Uterus (tissue), 4 donors: Measurements from ENCODE around the gene PLA2G3. TPM values are rescaled to one million over a fixed set of nuclear protein-coding genes. Genes with fewer than 3 reads are reported as not detected.

Experiments
- DNase-seq, 2 donors: peaks; one replicate each; pipeline ENCODE4 v3.0.0-alpha.2; 2019 to 2020
- H3K27ac ChIP-seq, 2 donors: fragments of 200-600 bp; sonication (generic); 1 replicate in 1 of 2; 2 replicates in 1 of 2; pipeline ENCODE4 v1.5.1; 2016 to 2018
- H3K27me3 ChIP-seq, 2 donors: fragments of 200-600 bp; sonication (generic); one replicate each; pipeline ENCODE4 v1.5.1; 2018 to 2019; ENCODE audit warnings: control low read depth in 1 of 2
- H3K36me3 ChIP-seq, 2 donors: fragments of 200-600 bp; sonication (generic); one replicate each; pipeline ENCODE4 v1.5.1; 2019; ENCODE audit warnings: control low read depth in 1 of 2
- H3K4me1 ChIP-seq, 2 donors: fragments of 200-600 bp; sonication (generic); one replicate each; pipeline ENCODE4 v1.5.1; 2018 to 2019; ENCODE audit warnings: control low read depth in 1 of 2
- H3K4me3 ChIP-seq, 2 donors: fragments of 200-600 bp; sonication (generic); 1 replicate in 1 of 2; 2 replicates in 1 of 2; pipeline ENCODE4 v1.5.1; 2018 to 2019; ENCODE audit warnings: mild to moderate bottlenecking in 1 of 2
- H3K9me3 ChIP-seq, 2 donors: fragments of 200-600 bp; sonication (generic); one replicate each; pipeline ENCODE4 v1.5.1; 2019; ENCODE audit warnings: control low read depth in 1 of 2
- CTCF ChIP-seq, 4 experiments: fragments of 200-600 bp in 2 of 4; fragments of 450-650 bp in 2 of 4; sonication (generic) in 2 of 4; IDR thresholded peaks; one replicate each; pipeline ENCODE4 v1.5.1; 2016 to 2019; ENCODE audit warnings: antibody characterized with exemption in 4 of 4, mild to moderate bottlenecking in 2 of 4, moderate library complexity in 1 of 4
- POLR2A ChIP-seq, 2 donors: fragments of 450-650 bp; IDR thresholded peaks; one replicate each; pipeline ENCODE4 v1.6.1; 2016; ENCODE audit warnings: antibody characterized with exemption in 2 of 2, mild to moderate bottlenecking in 1 of 2, moderate library complexity in 1 of 2
- intact Hi-C: fragments of 100-400 bp; cut with DNase I; formaldehyde crosslinking; loops from one replicate; pipeline ENCODE4 v1.15.1; 2023; ENCODE audit warnings: low total_unique reads
- total RNA-seq, 4 donors: library from RNA; depleted of rRNA in 3 of 4; stranded (reverse); fragments of >200 nt in 3 of 4; gene quantifications; one replicate each; pipeline versions ENCODE4 v1.1.0 to v1.2.4, GENCODE V29; 2014 to 2023
- donor health status: DM: yes; HTN: yes; CAD: no.

PLA2G3 gene
- total RNA-seq, 4 donors from 2014 or later: not detected

DNA sequence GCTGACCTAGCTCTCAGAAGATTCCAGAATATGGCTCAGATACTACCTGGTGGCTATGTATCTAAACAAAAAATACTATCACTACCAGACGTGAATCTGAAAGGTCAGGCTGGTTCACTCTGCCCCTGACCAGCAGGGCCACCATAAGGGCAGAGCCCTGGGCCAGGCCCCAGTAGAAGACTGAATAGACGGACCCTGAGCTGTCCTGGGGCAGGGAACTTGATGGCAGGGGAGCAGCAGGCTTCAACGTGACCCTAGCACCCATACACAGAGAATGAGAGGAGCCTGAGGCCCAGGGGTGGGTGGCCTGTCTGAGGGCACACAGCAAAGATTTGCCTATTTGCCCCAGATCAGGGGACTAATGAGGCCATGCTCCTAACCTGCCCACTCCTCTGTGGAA lies 13.0 kb upstream of the PLA2G3 start:
- peak overlapping the region in 1 of 2 donors; percentile 21 for H3K27ac ChIP-seq
- no peak for DNase-seq
- intact Hi-C loops: no loop called here
- TF ChIP-seq CTCF (IDR thresholded peaks at IDR 0.05) (no peak), POLR2A (IDR thresholded peaks at IDR 0.05) (no peak)
- no peaks in the 10 kb centered on the region for H3K27me3 ChIP-seq
- no peaks in the 10 kb centered on the region for H3K9me3 ChIP-seq
- peaks cover 6% of the 10 kb centered on the region in 2 donors for H3K4me1 ChIP-seq
- no peaks in the 10 kb centered on the region for H3K36me3 ChIP-seq
- no peak overlapping the region for H3K4me3 ChIP-seq

DNA sequence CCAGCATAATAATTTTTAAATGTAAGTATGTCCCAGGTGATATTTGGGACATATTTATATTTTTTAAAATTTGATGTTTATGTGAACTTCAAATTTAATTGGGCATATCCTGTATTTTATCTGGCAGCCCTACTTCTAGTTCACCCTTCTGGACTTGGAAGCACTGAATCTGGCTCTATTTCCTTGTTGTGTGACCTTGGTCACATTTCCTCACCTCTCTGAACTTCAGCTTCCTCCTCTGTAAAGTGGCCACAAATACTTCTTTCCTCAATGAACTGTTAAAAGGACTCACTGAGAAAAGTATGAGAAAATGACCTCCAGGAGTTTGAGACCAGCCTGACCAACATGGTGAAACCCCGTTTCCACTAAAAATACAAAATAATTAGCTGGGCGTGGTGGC lies 11.6 kb upstream of the PLA2G3 start:
- Histone ChIP-seq H3K4me1 (peaks cover 6% of the 10 kb centered on the region in 2 donors), H3K27ac (no peak overlapping the region)
- DNase-seq: no peak

DNA sequence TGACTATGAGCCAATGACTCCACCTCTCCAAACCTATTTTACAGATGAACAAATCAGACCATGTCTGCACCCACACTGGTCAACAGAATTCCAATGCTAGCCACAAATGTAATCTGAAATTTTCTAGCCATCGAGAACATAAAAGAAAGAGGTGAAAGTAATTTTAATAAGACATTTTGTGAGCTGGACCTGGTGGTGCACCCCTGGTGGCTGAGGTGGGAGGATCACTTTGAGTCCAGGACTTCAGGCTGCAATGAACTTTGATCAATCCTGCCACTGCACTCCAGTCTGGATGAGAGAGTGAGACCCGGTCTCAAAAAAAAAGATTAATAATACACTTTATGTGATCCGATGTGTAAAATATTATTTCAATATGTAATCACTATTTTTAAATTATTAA lies 10.3 kb upstream of the PLA2G3 start:
- no peak for DNase-seq
- Histone ChIP-seq H3K4me3 (no peak overlapping the region), H3K9me3 (no peaks in the 10 kb centered on the region), H3K27ac (no peak overlapping the region), H3K36me3 (no peaks in the 10 kb centered on the region), H3K4me1 (peaks cover under 1 to 6% of the 10 kb centered on the region in 2 donors), H3K27me3 (no peaks in the 10 kb centered on the region)
- TF ChIP-seq POLR2A (IDR thresholded peaks at IDR 0.05) (no peak), CTCF (IDR thresholded peaks at IDR 0.05) (no peak)
- intact Hi-C loops: no loop called here

More for the DNA sequence above, 11.6 kb upstream of the PLA2G3 start:
- H3K9me3 ChIP-seq: no peaks in the 10 kb centered on the region
- H3K36me3 ChIP-seq: no peaks in the 10 kb centered on the region
- intact Hi-C loops: no loop called here
- no peak for TF ChIP-seq POLR2A (IDR thresholded peaks at IDR 0.05)
- H3K27me3 ChIP-seq: no peaks in the 10 kb centered on the region
- H3K4me3 ChIP-seq: no peak overlapping the region

DNA sequence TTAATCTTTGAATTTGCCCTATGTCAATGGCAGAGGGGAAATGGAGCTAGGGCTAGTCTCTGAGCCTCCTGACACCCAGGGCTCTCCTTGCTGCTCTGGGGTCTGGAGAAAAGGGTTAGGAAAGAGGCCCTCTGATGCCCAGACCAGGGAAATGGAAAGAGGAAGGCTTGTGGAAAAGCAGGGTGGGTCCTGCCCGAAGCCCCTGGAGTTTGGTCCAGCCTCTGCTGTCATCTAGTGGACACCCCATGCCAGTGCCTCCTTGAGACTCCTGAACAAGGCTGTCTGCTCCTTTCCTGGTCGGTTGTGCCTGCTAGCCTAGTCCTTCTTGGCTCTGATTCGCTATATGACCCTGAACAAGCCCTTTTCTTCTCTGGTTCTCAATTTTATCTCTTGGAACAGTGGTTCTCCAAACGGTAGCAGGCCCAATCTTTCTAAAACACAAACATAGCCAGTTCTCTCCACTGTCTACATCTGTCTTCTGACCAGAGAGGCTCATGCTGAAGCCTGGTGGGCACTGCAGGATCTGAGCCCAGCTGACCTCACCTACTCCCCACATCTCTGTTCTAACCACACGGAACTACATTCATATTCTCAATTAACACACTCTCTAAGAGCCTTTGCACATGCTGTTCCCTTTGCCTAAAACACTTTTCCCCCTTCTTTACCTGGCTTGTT lies 8.8 kb upstream of the PLA2G3 start:
- Histone ChIP-seq H3K4me1 (no peaks in the 10 kb centered on the region), H3K4me3 (no peak overlapping the region), H3K36me3 (no peaks in the 10 kb centered on the region), H3K9me3 (no peaks in the 10 kb centered on the region), H3K27me3 (no peaks in the 10 kb centered on the region), H3K27ac (peak overlapping the region; percentile 64 to 70)
- peak; percentile 75 to 80 for DNase-seq
- intact Hi-C loops: no loop called here
- TF ChIP-seq CTCF (IDR thresholded peaks at IDR 0.05): peak; percentile 73 to 94 (median 86)
- no peak for TF ChIP-seq POLR2A (IDR thresholded peaks at IDR 0.05)

DNA sequence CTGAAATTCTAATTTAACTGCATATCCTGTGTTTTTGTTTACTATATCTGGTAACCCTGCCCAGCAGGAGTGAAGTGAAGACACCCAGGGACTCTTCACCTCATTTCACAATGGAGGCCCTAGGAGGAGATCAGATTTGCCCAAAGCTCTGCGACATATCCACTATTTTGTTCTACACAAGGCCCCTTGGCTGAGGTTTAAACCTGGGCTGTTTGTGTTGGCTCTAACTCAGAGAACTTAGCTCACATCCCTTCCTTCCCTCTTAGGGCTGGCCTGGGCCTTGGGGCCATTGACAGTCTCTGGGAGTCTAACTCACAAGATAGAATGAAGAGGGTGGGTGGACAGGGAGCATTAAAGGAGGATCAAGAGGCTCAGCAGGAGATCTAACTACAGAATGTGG lies 8.2 kb upstream of the PLA2G3 start:
- intact Hi-C loops: no loop called here
- H3K9me3 ChIP-seq: no peaks in the 10 kb centered on the region
- TF ChIP-seq POLR2A (IDR thresholded peaks at IDR 0.05) (no peak), CTCF (IDR thresholded peaks at IDR 0.05) (no peak)
- H3K27me3 ChIP-seq: no peaks in the 10 kb centered on the region
- no peak for DNase-seq
- no peaks in the 10 kb centered on the region for H3K4me1 ChIP-seq
- H3K27ac ChIP-seq: peak overlapping the region; percentile 64 to 70
- H3K36me3 ChIP-seq: no peaks in the 10 kb centered on the region
- H3K4me3 ChIP-seq: no peak overlapping the region
